HEK293T (cell line): ENCODE data around the gene GDPD5.

Experiments
- CTCF ChIA-PET: fragments of 350-600 bp; formaldehyde crosslinking; extraction: SDS; loops from one replicate; lab custom pipeline; 2021; ENCODE audit warnings: antibody characterized with exemption, inconsistent platforms; lab: Yijun Ruan, JAX
- POLR2A ChIA-PET: fragments of 350-600 bp; formaldehyde crosslinking; extraction: SDS; loops from one replicate; lab custom pipeline; 2020; ENCODE audit warnings: antibody characterized with exemption, inconsistent platforms; lab: Yijun Ruan, JAX
- DNase-seq: peaks from one replicate; pipeline ENCODE4 v3.0.0; 2012; ENCODE audit warnings: mixed read lengths; ENCODE audit errors: extremely low spot score
- ARNT ChIP-seq: fragments of 450-650 bp; IDR thresholded peaks from 2 replicates; pipeline ENCODE4 v1.6.1; 2017; ENCODE audit warnings: mild to moderate bottlenecking
- BHLHE40 ChIP-seq: fragments of 450-650 bp; IDR thresholded peaks from 2 replicates; pipeline ENCODE4 v1.6.1; 2016; ENCODE audit warnings: mild to moderate bottlenecking, moderate library complexity, borderline replicate concordance
- CTBP1 ChIP-seq: fragments of 450-650 bp; IDR thresholded peaks from 2 replicates; pipeline ENCODE4 v1.6.1; 2016; ENCODE audit warnings: borderline replicate concordance
- ELF4 ChIP-seq: fragments of 450-650 bp; IDR thresholded peaks from 2 replicates; pipeline ENCODE4 v1.6.1; 2017; ENCODE audit warnings: antibody characterized with exemption
- FOXA1 ChIP-seq: fragments of 450-650 bp; IDR thresholded peaks from 2 replicates; pipeline ENCODE4 v1.6.1; 2016; ENCODE audit warnings: mild to moderate bottlenecking
- FOXK2 ChIP-seq: fragments of 450-650 bp; IDR thresholded peaks from 2 replicates; pipeline ENCODE4 v1.6.1; 2016; ENCODE audit warnings: mild to moderate bottlenecking
- FOXM1 ChIP-seq: fragments of 450-650 bp; IDR thresholded peaks from 2 replicates; pipeline ENCODE4 v1.6.1; 2017; ENCODE audit warnings: mild to moderate bottlenecking, borderline replicate concordance
- HDGF ChIP-seq: fragments of 450-650 bp; IDR thresholded peaks from 2 replicates; pipeline ENCODE4 v1.6.1; 2017; ENCODE audit warnings: antibody characterized with exemption, borderline replicate concordance
- L3MBTL2 ChIP-seq: fragments of 450-650 bp; conservative IDR thresholded peaks from 2 replicates; pipeline ENCODE4 v1.6.1; 2016; ENCODE audit warnings: mild to moderate bottlenecking
- LEF1 ChIP-seq: fragments of 450-650 bp; IDR thresholded peaks from 2 replicates; pipeline ENCODE4 v1.6.1; 2017; ENCODE audit warnings: mild to moderate bottlenecking, borderline replicate concordance
- NFRKB ChIP-seq: fragments of 450-650 bp; IDR thresholded peaks from 2 replicates; pipeline ENCODE4 v1.6.1; 2016; ENCODE audit warnings: mild to moderate bottlenecking, moderate library complexity
- PKNOX1 ChIP-seq: fragments of 450-650 bp; IDR thresholded peaks from 2 replicates; pipeline ENCODE4 v1.6.1; 2016
- SP1 ChIP-seq: fragments of 450-650 bp; IDR thresholded peaks from 2 replicates; pipeline ENCODE4 v1.6.1; 2017
- SUZ12 ChIP-seq: fragments of 450-650 bp; IDR thresholded peaks from 2 replicates; pipeline ENCODE4 v1.6.1; 2016; ENCODE audit warnings: mild to moderate bottlenecking
- TARDBP ChIP-seq: fragments of 450-650 bp; IDR thresholded peaks from 2 replicates; pipeline ENCODE4 v1.6.1; 2016
- ZNF384 ChIP-seq: fragments of 450-650 bp; IDR thresholded peaks from 2 replicates; pipeline ENCODE4 v1.6.1; 2016

The GDPD5 gene

GRCh38 chr11:75563501-75563977 is 37.8 kb upstream of the GDPD5 start:
- POLR2A ChIA-PET = interaction anchor here (1.0 to 2.4 kb wide), 3 partner anchors 19 to 123 kb away, joined by 3 to 17 read pairs (median 3); no protein-coding TSS in a partner anchor
- TF ChIP-seq NFRKB = no peak
- TF ChIP-seq ELF4 = no peak
- no peak for TF ChIP-seq FOXK2
- no peak for TF ChIP-seq LEF1
- TF ChIP-seq SUZ12 = no peak
- no peak for TF ChIP-seq PKNOX1
- no peak for TF ChIP-seq HDGF
- no peak for TF ChIP-seq ARNT
- TF ChIP-seq TARDBP = no peak
- TF ChIP-seq BHLHE40 = no peak
- TF ChIP-seq FOXM1 = no peak
- no peak for TF ChIP-seq SP1
- no peak for TF ChIP-seq ZNF384
- no peak for TF ChIP-seq FOXA1
- no peak for TF ChIP-seq CTBP1
- DNase-seq = no peak
- CTCF ChIA-PET = no interaction called here

- ChIA-PET POLR2A (interaction anchor here (0.5 to 3.0 kb wide), 17 partner anchors 9 to 339 kb away, joined by 3 to 50 read pairs (median 3); no protein-coding TSS in a partner anchor), CTCF (interaction anchor here (0.6 to 1.0 kb wide), 2 partner anchors 15 to 35 kb away, joined by 3 to 5 read pairs; no protein-coding TSS in a partner anchor)
- DNase-seq = no peak
These were observed 37.2 kb upstream of the GDPD5 start for GRCh38 chr11:75562836-75563484.

GRCh38 chr11:75562048-75562835 is 36.5 kb upstream of the GDPD5 start, which contains the start of gene SERPINH1:
TSS of gene SERPINH1 (plus strand) at chr11:75562253. CDS start at chr11:75566350, 4,097 bp downstream.
- ChIA-PET POLR2A (interaction anchor here (0.5 to 3.0 kb wide), 18 partner anchors 9 to 340 kb away, joined by 3 to 50 read pairs (median 3); no protein-coding TSS in a partner anchor), CTCF (interaction anchor here (0.6 to 1.0 kb wide), 2 partner anchors 15 to 36 kb away, joined by 3 to 5 read pairs; no protein-coding TSS in a partner anchor)
- peak; percentile 86 for DNase-seq
- TF ChIP-seq BHLHE40 = no peak
- TF ChIP-seq ELF4 = 0 out of 2 replicates have a peak, but pooled peaks have one; percentile 30

More at GRCh38 chr11:75562836-75563484, 37.2 kb upstream of the GDPD5 start:
- TF ChIP-seq L3MBTL2 (peak; percentile 65; the same call in 1 of the 2 replicates), HDGF (no peak)

GRCh38 chr11:75561426-75562047 is 35.8 kb upstream of the GDPD5 start:
- TF ChIP-seq HDGF (no peak), CTBP1 (no peak), ARNT (no peak), TARDBP (no peak), SUZ12 (no peak), PKNOX1 (no peak), FOXM1 (no peak), FOXK2 (no peak), SP1 (no peak), NFRKB (no peak)
- ChIA-PET CTCF (no interaction called here), POLR2A (interaction anchor here (1.0 to 3.0 kb wide), 6 partner anchors 8 to 23 kb away, joined by 3 to 50 read pairs (median 19); no protein-coding TSS in a partner anchor)
- DNase-seq = no peak

- ChIA-PET POLR2A (interaction anchor here (1.2 to 3.0 kb wide), 2 partner anchors 12 to 160 kb away, joined by 3 to 50 read pairs; no protein-coding TSS in a partner anchor), CTCF (interaction anchor here (0.8 kb wide), 1 partner anchor 14 kb away, joined by 5 read pairs; no protein-coding TSS in a partner anchor)
- TF ChIP-seq CTBP1 (no peak), BHLHE40 (no peak), ELF4 (no peak), LEF1 (no peak), PKNOX1 (no peak)
- no peak for DNase-seq
These were observed 34.9 kb upstream of the GDPD5 start for GRCh38 chr11:75560644-75561043.
